OCI-LY1 (cell line): ENCODE measurements around the gene TSEN2.

Source experiments
- H2AFZ ChIP-seq: fragments of 200-600 bp; sonication (generic), shearing (Covaris generic); 2 replicates; pipeline ENCODE4 v1.6.0; 2014; ENCODE audit warnings: antibody characterized with exemption, mild to moderate bottlenecking, low read length
- H3F3A ChIP-seq: fragments of 200-600 bp; sonication (generic), shearing (Covaris generic); 2 replicates; pipeline ENCODE4 v1.6.0; 2014; ENCODE audit warnings: mild to moderate bottlenecking, antibody characterized with exemption, low read length, moderate library complexity; ENCODE audit not compliant: insufficient read depth
- H3K27ac ChIP-seq: fragments of 200-600 bp; sonication (generic); 2 replicates; pipeline ENCODE4 v1.5.1; 2014; ENCODE audit warnings: low read length, mixed run types, mild to moderate bottlenecking, low read depth; ENCODE audit not compliant: poor library complexity, severe bottlenecking
- H3K27me3 ChIP-seq: fragments of 200-600 bp; sonication (generic); 2 replicates; pipeline ENCODE4 v1.6.0; 2014; ENCODE audit warnings: antibody characterized with exemption, mild to moderate bottlenecking, low read length, moderate library complexity; ENCODE audit not compliant: insufficient read depth
- H3K36me3 ChIP-seq: fragments of 200-600 bp; sonication (generic); 2 replicates; pipeline ENCODE4 v1.6.1; 2014; ENCODE audit warnings: mild to moderate bottlenecking, antibody characterized with exemption, low read length, moderate library complexity, mixed read lengths; ENCODE audit not compliant: insufficient read depth
- H3K4me1 ChIP-seq: fragments of 200-600 bp; sonication (generic); 2 replicates; pipeline ENCODE4 v1.5.1; 2014; ENCODE audit warnings: mild to moderate bottlenecking, low read length, moderate library complexity; ENCODE audit not compliant: insufficient read depth, severe bottlenecking
- H3K4me2 ChIP-seq: fragments of 200-600 bp; sonication (generic), shearing (Covaris generic); 2 replicates; pipeline ENCODE4 v1.6.1; 2014; ENCODE audit warnings: low read length
- H3K4me3 ChIP-seq: fragments of 200-600 bp; sonication (generic); 2 replicates; pipeline ENCODE4 v1.5.1; 2014; ENCODE audit warnings: low read length, low read depth, mild to moderate bottlenecking, mixed read lengths; ENCODE audit not compliant: poor library complexity, severe bottlenecking
- H3K79me2 ChIP-seq: fragments of 200-600 bp; shearing (Covaris generic); 2 replicates; pipeline ENCODE4 v1.6.1; 2016; ENCODE audit warnings: mixed run types, low read length, mixed read lengths; ENCODE audit not compliant: insufficient read depth
- H3K9ac ChIP-seq: fragments of 200-600 bp; sonication (generic), shearing (Covaris generic); 2 replicates; pipeline ENCODE4 v1.6.1; 2014; ENCODE audit warnings: mild to moderate bottlenecking, low read length, mixed read lengths
- H3K9me2 ChIP-seq: fragments of 200-600 bp; sonication (generic), shearing (Covaris generic); 2 replicates; pipeline ENCODE4 v1.6.1; 2014; ENCODE audit warnings: low read depth, mild to moderate bottlenecking, low read length, mixed read lengths
- H3K9me3 ChIP-seq: fragments of 200-600 bp; shearing (Covaris generic); 2 replicates; pipeline ENCODE4 v1.6.1; 2014; ENCODE audit warnings: low read length, mixed read lengths
- H4K20me1 ChIP-seq: fragments of 200-600 bp; sonication (generic), shearing (Covaris generic); 2 replicates; pipeline ENCODE4 v1.6.0; 2016; ENCODE audit warnings: mild to moderate bottlenecking, low read length; ENCODE audit not compliant: insufficient read depth
- EZH2 ChIP-seq: fragments of 200-600 bp; sonication (generic), shearing (Covaris generic); IDR thresholded peaks from 2 replicates; pipeline ENCODE4 v1.8.0; 2017; ENCODE audit warnings: borderline replicate concordance, mixed run types, mild to moderate bottlenecking, antibody characterized with exemption, low read length, moderate library complexity, mixed read lengths
- TF ChIP-seq, protein P1 (sequence below): fragments of 200-600 bp; sonication (generic), shearing (Covaris generic); IDR thresholded peaks from 2 replicates; pipeline ENCODE4 v1.5.1; 2017; ENCODE audit warnings: mild to moderate bottlenecking, antibody characterized with exemption, low read length, moderate library complexity, mixed read lengths

The TSEN2 gene

DNA sequence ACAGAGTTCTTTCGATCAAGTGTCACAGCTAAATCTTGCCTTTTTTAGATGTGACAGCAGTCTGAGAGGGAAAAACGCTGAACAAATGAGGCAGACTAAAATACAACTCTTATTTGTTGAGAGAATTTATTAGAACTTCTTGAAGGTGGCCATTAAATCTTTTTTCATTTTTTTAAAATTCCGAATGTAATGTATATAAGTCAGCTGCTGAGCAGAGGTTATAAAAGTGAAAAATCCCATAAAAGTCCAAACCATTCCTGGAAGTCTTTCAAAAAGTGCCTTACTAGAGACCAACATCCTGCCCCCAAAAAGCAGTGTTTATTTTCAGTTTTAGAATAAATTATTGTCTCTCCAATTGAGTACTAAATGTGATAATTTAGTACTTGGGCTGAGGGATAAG, 3.1 kb downstream of the TSEN2 start:
- H3K4me3 ChIP-seq: no peak overlapping the region
- peaks cover 21% of the 10 kb centered on the region for H3K4me1 ChIP-seq
- no peaks in the 10 kb centered on the region for H3K79me2 ChIP-seq
- H3K4me2 ChIP-seq: no peak overlapping the region
- H3K9ac ChIP-seq: no peak overlapping the region
- no peak overlapping the region for H3K27ac ChIP-seq
- no peaks in the 10 kb centered on the region for H3K9me3 ChIP-seq
- H3K9me2 ChIP-seq: no peaks in the 10 kb centered on the region
- H2AFZ ChIP-seq: no peak overlapping the region
- H3K27me3 ChIP-seq: no peaks in the 10 kb centered on the region
- no peaks in the 10 kb centered on the region for H4K20me1 ChIP-seq
- H3K36me3 ChIP-seq: peaks cover 45% of the 10 kb centered on the region
- no peaks in the 10 kb centered on the region for H3F3A ChIP-seq
- TF ChIP-seq, protein P1, sequence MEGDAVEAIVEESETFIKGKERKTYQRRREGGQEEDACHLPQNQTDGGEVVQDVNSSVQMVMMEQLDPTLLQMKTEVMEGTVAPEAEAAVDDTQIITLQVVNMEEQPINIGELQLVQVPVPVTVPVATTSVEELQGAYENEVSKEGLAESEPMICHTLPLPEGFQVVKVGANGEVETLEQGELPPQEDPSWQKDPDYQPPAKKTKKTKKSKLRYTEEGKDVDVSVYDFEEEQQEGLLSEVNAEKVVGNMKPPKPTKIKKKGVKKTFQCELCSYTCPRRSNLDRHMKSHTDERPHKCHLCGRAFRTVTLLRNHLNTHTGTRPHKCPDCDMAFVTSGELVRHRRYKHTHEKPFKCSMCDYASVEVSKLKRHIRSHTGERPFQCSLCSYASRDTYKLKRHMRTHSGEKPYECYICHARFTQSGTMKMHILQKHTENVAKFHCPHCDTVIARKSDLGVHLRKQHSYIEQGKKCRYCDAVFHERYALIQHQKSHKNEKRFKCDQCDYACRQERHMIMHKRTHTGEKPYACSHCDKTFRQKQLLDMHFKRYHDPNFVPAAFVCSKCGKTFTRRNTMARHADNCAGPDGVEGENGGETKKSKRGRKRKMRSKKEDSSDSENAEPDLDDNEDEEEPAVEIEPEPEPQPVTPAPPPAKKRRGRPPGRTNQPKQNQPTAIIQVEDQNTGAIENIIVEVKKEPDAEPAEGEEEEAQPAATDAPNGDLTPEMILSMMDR: no peak
- no peak for TF ChIP-seq EZH2

DNA sequence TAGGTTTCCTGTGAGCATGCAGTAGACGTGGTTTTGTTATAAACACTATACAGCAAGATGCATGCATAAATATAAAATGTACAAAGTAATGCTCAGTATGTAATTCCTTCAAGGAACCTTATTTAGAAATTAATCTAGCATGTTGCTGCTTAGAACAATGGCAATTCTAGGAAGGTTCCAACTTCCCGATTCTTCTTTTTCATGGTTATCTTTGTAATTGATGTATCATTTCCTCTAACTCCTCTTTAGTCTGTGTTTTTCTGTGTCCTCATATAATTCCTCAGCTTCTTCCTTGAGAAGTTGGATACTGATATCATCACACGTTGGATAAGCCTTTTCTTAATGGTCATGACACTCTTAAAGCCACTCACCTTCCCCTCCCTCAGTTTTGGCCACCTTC, 3.5 kb downstream of the TSEN2 start:
- Histone ChIP-seq H3K4me2 (no peak overlapping the region), H3K4me3 (no peak overlapping the region), H3K9me3 (no peaks in the 10 kb centered on the region), H4K20me1 (no peaks in the 10 kb centered on the region), H3K9ac (no peak overlapping the region), H2AFZ (no peak overlapping the region), H3K27ac (no peak overlapping the region), H3F3A (no peaks in the 10 kb centered on the region), H3K4me1 (peaks cover 21% of the 10 kb centered on the region), H3K79me2 (no peaks in the 10 kb centered on the region), H3K36me3 (peaks cover 50% of the 10 kb centered on the region), H3K27me3 (no peaks in the 10 kb centered on the region), H3K9me2 (no peaks in the 10 kb centered on the region)
- TF ChIP-seq, protein P1: no peak
- no peak for TF ChIP-seq EZH2

DNA sequence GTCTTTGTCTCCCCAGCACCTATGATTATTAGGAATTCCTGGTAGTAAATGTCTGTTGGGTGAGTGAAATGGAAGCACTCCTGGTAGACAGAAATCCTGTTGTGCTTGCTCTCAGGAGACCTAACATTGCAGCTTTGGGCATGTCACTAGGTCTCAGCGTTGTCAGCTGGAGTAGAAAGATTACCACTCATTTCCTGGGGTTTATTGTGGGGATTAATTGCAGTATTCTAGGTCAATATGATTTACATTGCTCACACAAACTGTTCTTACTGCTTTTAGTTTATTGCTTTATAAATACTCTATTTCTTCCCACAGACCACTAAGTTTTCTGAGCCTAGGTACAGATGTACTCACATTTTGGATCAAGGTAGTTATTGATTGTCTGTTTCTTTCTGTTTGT, 5.1 kb downstream of the TSEN2 start:
- H3K9me3 ChIP-seq: no peaks in the 10 kb centered on the region
- H3K27ac ChIP-seq: no peak overlapping the region
- TF ChIP-seq, protein P1: no peak
- TF ChIP-seq EZH2: no peak
- H3K36me3 ChIP-seq: peaks cover 60% of the 10 kb centered on the region
- no peak overlapping the region for H3K4me2 ChIP-seq
- H2AFZ ChIP-seq: no peak overlapping the region
- no peaks in the 10 kb centered on the region for H4K20me1 ChIP-seq
- H3K79me2 ChIP-seq: no peaks in the 10 kb centered on the region
- no peak overlapping the region for H3K9ac ChIP-seq
- H3K27me3 ChIP-seq: no peaks in the 10 kb centered on the region
- no peaks in the 10 kb centered on the region for H3F3A ChIP-seq
- H3K9me2 ChIP-seq: no peaks in the 10 kb centered on the region
- peaks cover 12% of the 10 kb centered on the region for H3K4me1 ChIP-seq
- H3K4me3 ChIP-seq: no peak overlapping the region
